NCI-H510A (cell line): Measurements from ENCODE around the gene DBF4B.

Experiments
- DNase-seq: peaks from one replicate; lab custom pipeline; 2025; lab: John Stamatoyannopoulos, UW

DBF4B gene

GRCh38 chr17:44777394-44778348, 69.2 kb downstream of the DBF4B start:
- DNase-seq = no peak

DNA sequence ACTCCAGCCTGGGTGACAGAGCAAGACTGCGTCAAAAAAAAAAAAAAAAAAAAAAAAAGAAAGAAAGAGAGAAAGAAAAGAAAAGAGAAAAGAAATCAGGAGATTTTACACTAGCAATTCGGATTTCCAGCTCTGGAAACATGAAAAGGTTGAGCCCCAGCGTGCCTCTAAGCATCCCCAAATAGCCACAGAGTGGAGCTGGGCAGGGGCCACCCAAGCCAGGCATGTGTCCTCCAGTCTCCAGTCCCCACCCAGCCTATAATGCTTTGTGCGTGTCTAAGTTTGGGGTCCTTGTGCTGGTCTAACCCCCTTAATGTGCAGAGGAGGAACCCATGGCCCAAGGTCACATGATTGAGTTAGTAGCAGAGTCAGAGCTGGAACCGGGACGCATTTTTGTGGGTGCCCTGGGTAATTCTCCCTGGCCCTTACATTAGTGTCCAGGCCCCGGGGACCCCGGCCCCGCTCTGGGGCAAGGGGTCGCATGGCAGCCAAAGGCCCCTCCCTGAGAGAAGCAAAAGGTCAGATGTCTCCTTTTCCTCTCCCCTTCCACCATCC, 70.3 kb downstream of the DBF4B start:
- DNase-seq = no peak

DNA sequence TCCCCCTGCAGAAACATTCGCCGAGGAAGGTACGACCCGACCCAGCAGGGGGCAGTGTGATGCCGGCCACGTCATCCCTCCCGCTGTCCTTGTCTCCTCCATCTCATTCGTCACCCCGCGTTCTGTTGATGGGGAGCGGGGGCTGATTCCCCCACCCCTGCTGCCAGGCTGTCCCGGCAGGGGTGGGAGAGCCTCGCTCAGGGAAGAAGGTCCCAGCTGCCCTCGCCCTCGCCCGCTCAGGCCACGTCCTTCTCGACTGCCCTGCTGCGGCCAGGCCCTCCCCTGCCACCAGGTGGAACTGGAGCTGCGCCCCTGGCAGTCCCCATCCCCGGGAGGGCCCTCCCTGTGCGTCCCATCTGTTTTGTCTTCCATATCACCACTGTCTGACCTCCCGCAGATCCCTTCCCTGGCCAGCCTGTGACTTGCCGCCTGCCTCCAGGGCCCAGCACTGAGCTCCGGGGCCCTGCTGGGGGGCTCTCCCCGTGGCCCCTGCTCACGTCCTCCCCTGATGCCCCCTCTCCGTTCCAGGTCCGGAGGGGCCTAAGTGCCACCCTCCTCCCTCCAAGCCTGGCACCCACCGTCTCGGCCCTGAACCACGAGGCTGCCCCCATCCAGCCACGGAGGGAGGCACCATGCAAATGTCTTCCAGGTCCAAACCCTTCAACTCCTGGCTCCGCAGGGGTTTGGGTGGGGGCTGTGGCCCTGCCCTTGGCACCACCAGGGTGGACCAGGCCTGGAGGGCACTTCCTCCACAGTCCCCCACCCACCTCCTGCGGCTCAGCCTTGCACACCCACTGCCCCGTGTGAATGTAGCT, 71.0 kb downstream of the DBF4B start:
- peak; percentile 61 for DNase-seq

DNA sequence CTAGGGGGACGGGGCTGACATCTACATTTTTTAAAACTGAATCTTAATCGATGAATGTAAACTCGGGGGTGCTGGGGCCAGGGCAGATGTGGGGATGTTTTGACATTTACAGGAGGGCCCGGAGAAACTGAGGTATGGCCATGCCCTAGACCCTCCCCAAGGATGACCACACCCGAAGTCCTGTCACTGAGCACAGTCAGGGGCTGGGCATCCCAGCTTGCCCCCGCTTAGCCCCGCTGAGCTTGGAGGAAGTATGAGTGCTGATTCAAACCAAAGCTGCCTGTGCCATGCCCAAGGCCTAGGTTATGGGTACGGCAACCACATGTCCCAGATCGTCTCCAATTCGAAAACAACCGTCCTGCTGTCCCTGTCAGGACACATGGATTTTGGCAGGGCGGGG, 71.7 kb downstream of the DBF4B start:
- DNase-seq = no peak

DNA sequence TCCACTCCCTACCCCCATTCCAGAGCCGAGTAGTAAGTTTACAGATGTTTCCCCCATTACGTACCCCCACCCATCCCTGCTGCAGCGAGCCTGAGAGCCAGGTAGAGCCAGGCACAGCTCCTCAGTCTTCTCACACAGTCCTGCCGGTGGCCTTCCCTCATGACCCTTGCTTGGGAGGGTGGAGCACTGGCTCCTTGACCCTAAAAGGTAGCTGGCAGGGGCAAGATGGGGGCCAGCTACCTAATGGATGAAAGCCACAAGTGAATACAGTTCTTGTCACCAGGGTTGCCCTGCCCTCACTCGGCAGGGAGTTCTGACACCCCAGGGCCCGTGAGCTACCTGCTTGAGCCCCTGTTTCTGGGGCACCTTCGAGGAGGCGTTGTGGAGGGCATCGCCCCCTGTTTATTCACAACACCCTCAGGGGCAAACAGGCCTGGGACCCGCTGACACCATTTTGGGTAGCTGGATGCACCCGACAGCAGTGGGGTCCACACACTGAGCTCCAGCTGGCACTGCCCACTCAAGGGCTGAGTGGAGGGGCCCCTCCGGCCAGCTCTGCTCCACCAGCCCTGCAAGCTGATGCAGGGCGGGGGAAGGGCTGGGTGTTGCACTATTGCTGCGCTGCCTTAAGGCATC, 72.5 kb downstream of the DBF4B start:
- DNase-seq = no peak

DNA sequence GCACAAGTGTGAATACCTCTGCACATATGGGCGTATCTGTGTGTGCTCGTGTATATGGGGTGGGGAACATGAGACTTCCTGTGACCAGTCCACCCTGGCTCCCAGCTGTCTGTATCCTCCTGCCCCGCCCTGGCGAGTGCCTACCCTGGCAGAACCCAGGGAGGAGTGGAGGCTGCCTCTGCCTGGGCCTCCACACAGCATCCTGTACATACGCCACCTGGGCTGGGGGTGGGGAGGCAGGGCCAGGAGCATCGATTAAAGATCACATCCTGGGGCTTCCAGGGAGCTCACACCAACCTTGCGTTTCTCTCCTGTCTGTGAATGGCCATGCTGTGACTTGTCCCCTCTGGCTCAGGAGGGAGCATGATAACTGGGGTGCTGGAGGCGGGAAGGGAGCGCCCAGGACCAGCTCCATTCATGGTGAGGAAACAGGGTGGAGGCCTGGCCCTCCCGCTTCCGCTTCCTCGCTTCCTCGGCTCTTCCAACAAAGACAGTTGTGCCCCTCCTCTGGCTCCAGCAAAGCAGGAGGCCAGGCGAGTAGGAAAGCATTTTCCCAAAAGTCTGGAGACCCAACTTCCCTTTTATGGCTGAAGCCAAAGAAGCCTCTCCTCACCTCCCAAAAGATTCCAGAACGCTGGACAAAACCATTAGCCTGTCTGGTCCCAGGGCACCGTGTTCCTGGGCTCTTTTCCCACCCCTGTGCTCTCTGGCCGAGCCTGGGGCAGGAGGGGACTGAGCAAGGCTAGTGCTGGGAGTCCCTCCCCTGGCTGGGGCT, 73.3 kb downstream of the DBF4B start:
- DNase-seq = no peak

DNA sequence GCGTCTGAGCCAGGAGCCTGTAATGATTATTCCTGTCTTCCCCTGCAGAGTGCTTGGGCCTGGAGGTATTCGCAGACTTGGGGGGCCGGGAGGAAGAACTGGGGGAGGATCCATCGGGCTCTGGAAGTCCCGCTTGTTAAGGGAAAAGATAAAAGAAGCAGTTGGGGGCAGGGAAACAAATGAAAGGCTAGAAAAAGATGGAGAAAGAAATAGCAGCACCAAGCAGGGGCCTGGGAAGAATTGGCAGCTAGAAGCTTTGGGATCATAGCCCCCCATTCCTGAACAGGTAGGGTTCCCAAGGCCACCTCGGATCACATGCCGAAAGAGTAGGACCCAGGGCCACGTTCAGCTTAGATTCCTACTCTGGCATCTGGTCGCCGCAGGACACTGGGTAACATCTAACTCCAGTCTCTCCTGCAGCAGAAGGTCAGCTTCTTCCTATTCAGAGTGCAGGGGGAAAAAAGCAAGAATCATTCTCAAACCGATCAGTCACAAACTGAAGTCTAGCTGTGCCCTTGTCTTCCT, 73.9 kb downstream of the DBF4B start:
- no peak for DNase-seq

DNA sequence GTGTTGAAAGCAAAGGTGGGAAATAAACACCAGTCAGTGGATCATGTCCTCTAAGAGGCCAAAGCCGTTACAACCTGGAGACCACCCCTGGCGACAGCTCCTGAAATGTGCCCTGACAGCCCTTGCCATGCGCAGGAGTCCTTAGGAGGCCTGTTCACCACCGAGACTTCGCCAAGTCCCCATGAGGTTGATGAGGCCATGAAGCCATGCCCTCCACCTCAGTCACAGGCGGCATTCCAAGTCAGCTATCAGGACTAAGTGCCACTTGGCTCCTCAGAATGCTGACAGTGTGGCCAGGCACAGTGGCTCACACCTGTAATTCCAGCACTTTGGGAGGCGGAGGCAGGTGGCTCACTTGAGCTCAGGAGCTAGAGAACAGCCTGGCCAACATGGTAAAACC, 77.5 kb downstream of the DBF4B start:
- DNase-seq = no peak

- no peak for DNase-seq
These were observed 78.2 kb downstream of the DBF4B start for GRCh38 chr17:44786551-44787081.

DNA sequence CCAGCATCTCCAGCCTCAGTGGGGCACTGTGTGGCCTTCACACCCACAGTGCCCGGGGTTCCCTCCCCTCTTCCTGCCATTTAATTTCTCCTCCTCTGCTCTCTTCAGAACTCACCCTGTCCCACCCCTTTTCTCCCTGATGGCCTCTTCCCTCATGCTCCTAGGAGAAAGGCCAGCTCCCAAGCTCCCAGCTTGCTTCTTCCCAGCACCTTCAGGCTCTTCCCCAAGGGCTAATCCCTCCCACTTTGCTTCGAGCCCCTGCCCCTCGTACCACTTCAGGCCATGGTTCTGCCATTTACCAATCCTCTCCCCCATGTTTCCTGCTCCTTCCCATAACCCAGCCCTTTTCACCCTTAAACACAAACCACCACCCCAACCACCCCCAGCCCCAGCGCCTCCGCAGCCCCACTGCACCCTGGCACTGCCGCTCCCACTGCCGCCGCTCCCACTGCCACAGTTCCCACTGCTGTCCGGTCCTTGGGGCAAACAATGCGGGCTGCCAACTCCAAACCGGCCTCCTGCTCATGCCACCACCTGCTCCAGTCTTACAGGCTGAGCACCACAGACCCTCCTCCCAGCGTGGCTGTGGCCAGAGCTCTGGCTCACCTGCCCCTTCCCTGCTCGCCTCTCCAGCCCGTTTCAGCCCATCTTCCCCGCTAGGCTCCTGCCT, 78.9 kb downstream of the DBF4B start:
- no peak for DNase-seq

GRCh38 chr17:44788139-44788538, 79.7 kb downstream of the DBF4B start:
- no peak for DNase-seq

DNA sequence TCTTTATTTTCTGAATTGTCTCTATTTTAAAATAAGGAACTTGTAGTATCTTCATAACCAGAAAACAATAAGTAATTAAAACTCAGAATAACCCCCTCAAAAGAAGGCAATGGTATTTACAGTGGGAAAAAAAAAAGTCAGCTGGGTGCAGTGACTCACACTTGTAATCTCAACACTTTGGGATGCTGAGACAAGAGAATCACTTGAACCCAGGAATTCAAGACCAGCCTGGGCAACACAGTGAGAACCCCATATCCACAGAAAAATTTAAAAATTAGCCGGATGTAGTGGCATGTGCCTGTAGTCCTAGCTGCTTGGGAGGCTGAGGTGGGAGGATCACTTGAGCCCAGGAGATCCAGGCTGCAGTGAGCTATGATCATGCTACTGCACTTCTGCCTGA, 83.8 kb downstream of the DBF4B start:
- no peak for DNase-seq

DNA sequence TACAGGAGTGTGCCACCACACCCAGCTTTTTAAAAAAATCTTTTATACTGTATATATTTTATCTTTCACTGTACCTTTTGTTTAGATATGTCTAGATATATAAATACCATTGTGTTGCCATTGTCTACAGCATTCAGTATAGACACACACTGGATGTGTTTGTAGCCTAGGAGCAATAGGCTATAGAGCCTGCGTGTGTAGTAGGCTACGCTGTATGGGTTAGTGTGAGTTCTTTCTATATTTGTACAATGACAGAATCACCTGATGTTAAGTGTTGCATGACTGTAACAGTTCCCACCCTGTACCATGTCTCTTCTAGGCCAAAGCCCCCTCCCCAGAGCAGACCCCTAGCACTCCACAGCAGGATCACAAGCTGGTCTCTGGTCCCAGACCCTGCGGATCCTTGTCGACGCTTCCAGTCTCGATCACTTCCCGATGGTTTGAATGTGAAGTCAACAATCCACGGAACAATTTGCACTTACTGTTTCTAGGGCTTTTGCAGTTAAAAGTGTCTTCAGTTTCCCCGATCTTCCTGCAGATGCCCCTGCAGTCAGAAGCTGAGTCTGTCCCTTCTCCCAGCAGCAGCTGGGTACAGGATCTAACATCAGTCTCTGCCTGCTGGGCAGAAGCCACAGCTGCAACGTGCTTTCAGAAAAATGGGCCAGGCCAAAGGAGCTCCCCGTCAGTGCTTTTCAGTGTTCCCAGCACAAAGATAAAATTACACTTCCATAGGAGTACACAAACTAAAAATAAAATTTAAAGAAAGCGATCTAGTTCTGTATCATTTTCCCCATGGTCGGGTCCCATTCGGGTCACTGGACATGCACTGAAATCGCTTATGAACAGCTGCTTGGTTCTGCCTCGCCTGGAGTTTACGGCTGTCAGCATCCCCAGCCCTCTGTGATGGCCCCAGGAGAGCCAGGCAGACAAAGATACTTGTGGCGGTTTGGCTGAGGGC, 85.7 kb downstream of the DBF4B start:
- no peak for DNase-seq

DNA sequence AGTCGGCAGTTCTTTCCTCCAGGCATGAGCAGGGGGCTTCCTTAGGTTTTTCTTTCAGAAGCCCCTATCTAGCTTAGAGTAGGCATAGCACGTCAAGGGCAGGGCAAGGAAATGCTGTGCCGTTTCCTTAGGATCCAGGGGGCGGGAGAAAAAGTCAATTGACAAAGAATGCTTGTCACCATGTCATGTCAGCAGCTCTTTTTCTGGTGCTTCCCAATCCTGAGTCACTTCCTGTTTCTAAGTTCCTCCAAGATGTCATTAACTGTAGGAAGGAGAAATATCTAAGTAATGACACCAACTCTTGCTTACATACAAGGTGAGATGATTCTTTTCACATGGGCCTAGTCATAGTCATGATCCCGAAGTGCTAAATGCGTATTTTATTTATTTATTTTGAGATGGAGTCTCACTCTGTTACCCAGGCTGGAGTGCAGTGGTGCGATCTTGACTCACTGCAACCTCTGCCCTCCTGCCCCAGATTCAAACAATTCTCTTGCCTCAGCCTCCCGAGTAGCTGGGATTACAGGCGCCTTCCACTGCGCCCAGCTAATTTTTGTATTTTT, 86.5 kb downstream of the DBF4B start:
- no peak for DNase-seq

GRCh38 chr17:44795421-44795820, 87.0 kb downstream of the DBF4B start:
- no peak for DNase-seq

- DNase-seq = no peak
These were observed 87.5 kb downstream of the DBF4B start for GRCh38 chr17:44795928-44796327.

DNA sequence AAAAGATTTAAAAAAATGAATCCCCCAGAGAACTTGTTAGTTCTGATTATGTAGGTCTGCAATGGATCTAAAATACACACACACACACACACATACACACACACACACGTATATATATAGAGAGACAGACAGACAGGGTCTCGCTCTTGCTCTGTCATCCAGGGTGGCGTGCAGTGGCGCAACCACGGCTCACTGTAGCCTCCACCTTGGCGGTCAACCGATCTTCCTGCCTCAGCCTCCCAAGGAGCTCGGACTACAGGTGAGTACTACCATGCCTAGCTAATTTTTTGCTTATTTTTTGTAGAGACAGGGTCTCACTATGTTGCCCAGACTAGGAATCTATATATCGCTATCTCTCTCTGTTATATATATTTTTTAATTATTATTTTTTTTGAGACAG, 88.3 kb downstream of the DBF4B start:
- DNase-seq = no peak

DNA sequence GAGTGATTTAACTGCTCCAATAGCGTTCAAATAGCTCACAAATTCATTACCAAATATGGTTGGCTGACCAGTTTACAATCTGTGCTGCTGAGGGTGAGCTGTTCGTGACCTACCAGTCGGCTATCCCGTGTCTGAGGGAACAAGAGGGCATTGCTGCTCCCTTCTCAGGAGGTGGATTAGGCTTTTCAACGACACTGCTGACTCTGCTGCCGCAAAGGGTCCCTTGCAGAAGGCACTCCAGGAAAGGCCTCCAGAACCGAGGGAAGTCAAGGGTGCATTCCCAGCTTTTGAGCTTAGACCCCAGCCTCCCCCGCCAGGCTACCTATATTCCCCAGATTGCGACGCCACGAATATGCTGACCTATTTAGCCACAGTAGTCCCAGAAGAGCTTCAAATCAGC, 89.3 kb downstream of the DBF4B start:
- DNase-seq = no peak

- no peak for DNase-seq
These were observed 89.9 kb downstream of the DBF4B start for GRCh38 chr17:44798356-44798755.
